ENCODE data around the gene NPDC1. TPM values are rescaled to one million over a fixed set of nuclear protein-coding genes. Genes with fewer than 3 reads are reported as not detected.
"Not testable (repeated sequence)": the region's sequence is repeated elsewhere in the genome, so short reads cannot be mapped to it uniquely, and the experiment has no call there.

The NPDC1 gene
- total RNA-seq, 1 donor from 2014 or later: 5.7 TPM

- Histone ChIP-seq H3K9me3 (ENCODE audit: control insufficient read depth in 3 of 3, low read length in 3 of 3) (no peaks in the 10 kb centered on the region), H3K9ac (ENCODE audit: low read depth in 1 of 3, low read length in 3 of 3) (no peak overlapping the region), H3K27me3 (ENCODE audit: control insufficient read depth in 3 of 3, insufficient read depth in 3 of 3, low read length in 3 of 3) (no peaks in the 10 kb centered on the region), H3K27ac (ENCODE audit: low read depth, low read length) (no peak overlapping the region), H3K36me3 (ENCODE audit: control insufficient read depth in 3 of 3, insufficient read depth in 3 of 3, low read length in 3 of 3) (peaks cover 4 to 8% (median 7%) of the 10 kb centered on the region in 3 donors), H3K4me1 (ENCODE audit: control insufficient read depth in 3 of 3, insufficient read depth in 3 of 3, low read length in 3 of 3) (no peaks in the 10 kb centered on the region), H3K4me3 (ENCODE audit: low read length in 3 of 3) (no peak overlapping the region)
These were observed 39.6 kb downstream of the NPDC1 start for GRCh38 chr9:137006116-137007003.

- H3K27me3 ChIP-seq (ENCODE audit: control insufficient read depth in 3 of 3, insufficient read depth in 3 of 3, low read length in 3 of 3); H3K9me3 ChIP-seq (ENCODE audit: control insufficient read depth in 3 of 3, low read length in 3 of 3); H3K4me1 ChIP-seq (ENCODE audit: control insufficient read depth in 3 of 3, insufficient read depth in 3 of 3, low read length in 3 of 3); H3K27ac ChIP-seq (ENCODE audit: low read depth, low read length); H3K4me3 ChIP-seq (ENCODE audit: low read length in 3 of 3); H3K36me3 ChIP-seq (ENCODE audit: control insufficient read depth in 3 of 3, insufficient read depth in 3 of 3, low read length in 3 of 3); H3K9ac ChIP-seq (ENCODE audit: low read depth in 1 of 3, low read length in 3 of 3): not testable (repeated sequence)
These were observed 41.7 kb downstream of the NPDC1 start for GRCh38 chr9:137004285-137004684.

DNA sequence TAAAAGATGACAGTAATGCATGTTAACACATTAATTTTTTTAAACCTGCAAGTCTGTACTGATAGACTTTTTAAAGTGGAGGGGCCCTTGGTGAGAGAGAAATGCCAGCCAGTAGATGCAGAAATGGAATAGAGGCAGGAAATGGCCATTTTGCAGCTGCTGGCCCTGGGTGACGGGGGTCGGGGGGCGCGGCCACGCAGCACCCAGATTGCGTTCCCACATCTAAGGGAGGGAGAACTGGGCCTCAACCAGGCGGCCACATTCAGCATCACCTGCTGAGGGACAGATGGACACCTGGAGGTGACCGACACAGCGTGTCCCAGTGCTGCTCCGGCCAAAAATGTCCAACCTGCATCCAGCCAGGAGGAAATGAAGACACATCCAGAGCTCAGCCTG, 43.3 kb downstream of the NPDC1 start:
- H3K9me3 ChIP-seq (ENCODE audit: control insufficient read depth in 3 of 3, low read length in 3 of 3): no peaks in the 10 kb centered on the region
- no peak overlapping the region for H3K9ac ChIP-seq (ENCODE audit: low read depth in 1 of 3, low read length in 3 of 3)
- no peaks in the 10 kb centered on the region for H3K4me1 ChIP-seq (ENCODE audit: control insufficient read depth in 3 of 3, insufficient read depth in 3 of 3, low read length in 3 of 3)
- H3K4me3 ChIP-seq (ENCODE audit: low read length in 3 of 3): no peak overlapping the region
- peaks cover under 1 to 4% (median 3%) of the 10 kb centered on the region in 3 donors for H3K27me3 ChIP-seq (ENCODE audit: control insufficient read depth in 3 of 3, insufficient read depth in 3 of 3, low read length in 3 of 3)
- no peak overlapping the region for H3K27ac ChIP-seq (ENCODE audit: low read depth, low read length)
- no peaks in the 10 kb centered on the region for H3K36me3 ChIP-seq (ENCODE audit: control insufficient read depth in 3 of 3, insufficient read depth in 3 of 3, low read length in 3 of 3)

GRCh38 chr9:137001857-137002645, 43.9 kb downstream of the NPDC1 start:
- H3K9me3 ChIP-seq (ENCODE audit: control insufficient read depth in 3 of 3, low read length in 3 of 3): no peaks in the 10 kb centered on the region
- no peak overlapping the region for H3K27ac ChIP-seq (ENCODE audit: low read depth, low read length)
- H3K27me3 ChIP-seq (ENCODE audit: control insufficient read depth in 3 of 3, insufficient read depth in 3 of 3, low read length in 3 of 3): peaks cover 3 to 10% (median 4%) of the 10 kb centered on the region in 3 donors
- no peaks in the 10 kb centered on the region for H3K4me1 ChIP-seq (ENCODE audit: control insufficient read depth in 3 of 3, insufficient read depth in 3 of 3, low read length in 3 of 3)
- H3K4me3 ChIP-seq (ENCODE audit: low read length in 3 of 3): no peak overlapping the region
- H3K36me3 ChIP-seq (ENCODE audit: control insufficient read depth in 3 of 3, insufficient read depth in 3 of 3, low read length in 3 of 3): no peaks in the 10 kb centered on the region
- no peak overlapping the region for H3K9ac ChIP-seq (ENCODE audit: low read depth in 1 of 3, low read length in 3 of 3)

DNA sequence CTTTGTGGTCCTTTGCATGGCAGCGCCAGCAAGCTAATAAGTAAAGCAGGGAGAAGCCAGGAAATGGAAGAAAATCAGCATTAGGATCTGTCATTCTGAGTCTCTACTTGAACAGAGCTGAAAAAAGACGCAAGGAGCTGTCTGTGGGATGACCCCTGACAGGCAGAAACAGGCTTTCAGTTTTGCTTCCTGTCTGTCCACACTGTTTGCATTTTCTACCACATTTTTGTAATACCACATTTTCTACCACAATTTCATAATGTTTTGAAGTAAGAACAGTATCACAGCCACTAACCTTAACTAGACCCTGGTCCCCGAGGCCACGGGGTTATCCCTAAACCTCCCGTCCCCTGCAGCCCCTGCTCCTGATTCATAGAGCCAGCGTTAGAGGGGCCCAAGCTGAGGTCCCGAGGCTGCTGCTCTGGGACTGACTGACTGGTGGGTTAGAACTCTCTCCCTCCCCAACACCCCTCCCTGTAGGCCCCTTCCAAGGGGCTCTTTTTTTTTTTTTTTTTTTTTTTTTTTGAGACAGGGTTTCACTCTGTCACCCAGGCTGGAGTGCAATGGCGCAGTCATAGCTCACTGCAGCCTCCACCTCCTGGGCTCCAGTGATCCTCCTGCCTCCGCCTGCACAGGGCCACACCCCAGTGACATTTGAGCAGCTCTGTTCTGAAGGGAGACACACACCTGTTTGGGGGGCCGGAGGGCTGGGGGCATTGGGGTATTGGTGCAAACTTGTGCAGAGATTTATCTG, 45.6 kb downstream of the NPDC1 start:
- Histone ChIP-seq H3K9ac (ENCODE audit: low read depth in 1 of 3, low read length in 3 of 3) (no peak overlapping the region), H3K4me1 (ENCODE audit: control insufficient read depth in 3 of 3, insufficient read depth in 3 of 3, low read length in 3 of 3) (peaks cover 0 to 7% (median 3%) of the 10 kb centered on the region in 3 donors), H3K27ac (ENCODE audit: low read depth, low read length) (no peak overlapping the region), H3K27me3 (ENCODE audit: control insufficient read depth in 3 of 3, insufficient read depth in 3 of 3, low read length in 3 of 3) (peaks cover 6 to 15% (median 15%) of the 10 kb centered on the region in 3 donors), H3K4me3 (ENCODE audit: low read length in 3 of 3) (no peak overlapping the region), H3K9me3 (ENCODE audit: control insufficient read depth in 3 of 3, low read length in 3 of 3) (no peaks in the 10 kb centered on the region), H3K36me3 (ENCODE audit: control insufficient read depth in 3 of 3, insufficient read depth in 3 of 3, low read length in 3 of 3) (no peaks in the 10 kb centered on the region)

- H3K27ac ChIP-seq (ENCODE audit: low read depth, low read length): no peak overlapping the region
- no peaks in the 10 kb centered on the region for H3K9me3 ChIP-seq (ENCODE audit: control insufficient read depth in 3 of 3, low read length in 3 of 3)
- peaks cover 7 to 14% (median 10%) of the 10 kb centered on the region in 3 donors for H3K4me1 ChIP-seq (ENCODE audit: control insufficient read depth in 3 of 3, insufficient read depth in 3 of 3, low read length in 3 of 3)
- H3K4me3 ChIP-seq (ENCODE audit: low read length in 3 of 3): no peak overlapping the region
- H3K9ac ChIP-seq (ENCODE audit: low read depth in 1 of 3, low read length in 3 of 3): no peak overlapping the region
- peaks cover 3 to 6% (median 3%) of the 10 kb centered on the region in 3 donors for H3K36me3 ChIP-seq (ENCODE audit: control insufficient read depth in 3 of 3, insufficient read depth in 3 of 3, low read length in 3 of 3)
- H3K27me3 ChIP-seq (ENCODE audit: control insufficient read depth in 3 of 3, insufficient read depth in 3 of 3, low read length in 3 of 3): peaks cover 6 to 19% (median 15%) of the 10 kb centered on the region in 3 donors
These were observed 48.1 kb downstream of the NPDC1 start for GRCh38 chr9:136997830-136998234.

- peaks cover 3 to 6% (median 3%) of the 10 kb centered on the region in 3 donors for H3K36me3 ChIP-seq (ENCODE audit: control insufficient read depth in 3 of 3, insufficient read depth in 3 of 3, low read length in 3 of 3)
- no peak overlapping the region for H3K4me3 ChIP-seq (ENCODE audit: low read length in 3 of 3)
- peaks cover 11 to 18% (median 13%) of the 10 kb centered on the region in 3 donors for H3K4me1 ChIP-seq (ENCODE audit: control insufficient read depth in 3 of 3, insufficient read depth in 3 of 3, low read length in 3 of 3)
- no peaks in the 10 kb centered on the region for H3K9me3 ChIP-seq (ENCODE audit: control insufficient read depth in 3 of 3, low read length in 3 of 3)
- H3K27me3 ChIP-seq (ENCODE audit: control insufficient read depth in 3 of 3, insufficient read depth in 3 of 3, low read length in 3 of 3): peaks cover 6 to 19% (median 15%) of the 10 kb centered on the region in 3 donors
- no peak overlapping the region for H3K27ac ChIP-seq (ENCODE audit: low read depth, low read length)
- H3K9ac ChIP-seq (ENCODE audit: low read depth in 1 of 3, low read length in 3 of 3): no peak overlapping the region
These were observed 48.6 kb downstream of the NPDC1 start for GRCh38 chr9:136997371-136997770.

DNA sequence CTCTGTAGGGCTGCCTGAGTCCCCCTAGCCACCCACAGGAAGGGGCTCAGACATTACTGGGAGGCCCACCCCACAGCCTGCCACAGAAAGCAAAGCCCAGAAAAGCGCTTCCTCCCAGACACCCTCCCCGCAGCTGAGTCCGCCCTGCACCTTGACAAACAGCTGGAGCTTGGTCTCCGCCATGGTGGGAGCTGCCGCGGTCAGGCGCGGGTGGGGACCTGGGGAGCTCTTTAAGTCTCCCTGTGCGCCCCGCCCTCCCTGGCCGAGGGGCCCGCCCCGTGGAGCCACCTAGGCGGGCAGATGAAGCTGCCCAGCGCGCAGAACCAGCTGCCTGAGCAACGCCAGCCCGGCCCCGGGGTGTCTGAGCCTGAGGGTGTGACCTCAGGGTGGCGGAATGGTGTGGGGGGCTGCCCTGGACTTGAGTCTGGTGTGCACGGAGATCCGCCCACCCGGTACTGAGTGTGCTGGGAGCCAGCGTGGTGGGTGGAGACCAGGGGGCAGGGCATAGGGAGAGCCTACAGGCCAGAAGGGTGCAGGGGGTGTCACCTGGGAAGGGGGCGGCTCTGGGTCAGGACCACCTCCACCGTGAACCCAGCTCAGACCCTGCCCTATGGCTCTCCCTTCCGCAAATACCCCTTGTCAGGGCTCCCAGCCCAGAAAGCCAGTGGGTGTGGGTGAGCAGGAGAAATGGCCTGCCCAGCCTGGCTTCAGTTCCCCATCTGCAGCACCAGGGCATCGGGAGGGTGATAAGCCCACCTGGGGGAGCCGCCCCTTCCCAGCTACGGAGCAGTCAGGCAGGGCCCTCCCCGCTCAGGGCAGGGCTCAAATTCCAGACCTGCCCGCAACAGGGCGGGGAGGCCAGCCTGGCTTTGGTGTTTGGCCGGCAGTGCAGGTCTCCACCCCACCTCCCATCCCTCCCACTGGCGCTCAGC, 49.4 kb downstream of the NPDC1 start, which contains the start of gene CLIC3:
Gene CLIC3, minus strand, starts transcription at position 208 of the 932 bp plus-strand sequence. Its CDS starts 25 bp downstream, at position 183.
- Histone ChIP-seq H3K9me3 (ENCODE audit: control insufficient read depth in 3 of 3, low read length in 3 of 3) (no peaks in the 10 kb centered on the region), H3K9ac (ENCODE audit: low read depth in 1 of 3, low read length in 3 of 3) (no peak within 1 kb of the TSS), H3K27me3 (ENCODE audit: control insufficient read depth in 3 of 3, insufficient read depth in 3 of 3, low read length in 3 of 3) (peaks cover 6 to 19% (median 15%) of the 10 kb centered on the region in 3 donors), H3K4me1 (ENCODE audit: control insufficient read depth in 3 of 3, insufficient read depth in 3 of 3, low read length in 3 of 3) (peaks cover 11 to 18% (median 13%) of the 10 kb centered on the region in 3 donors), H3K36me3 (ENCODE audit: control insufficient read depth in 3 of 3, insufficient read depth in 3 of 3, low read length in 3 of 3) (peaks cover 3 to 6% (median 3%) of the 10 kb centered on the region in 3 donors), H3K27ac (ENCODE audit: low read depth, low read length) (no peak within 1 kb of the TSS), H3K4me3 (ENCODE audit: low read length in 3 of 3) (no peak within 1 kb of the TSS)

All from skeletal muscle tissue (tissue), 4 donors.